GM12874 (cell line): Measurements from ENCODE around the gene CHST10.
A peak's percentile ranks its signal among the peaks of the same experiment; 100 is the strongest.

Source experiments
- CTCF ChIP-seq: IDR thresholded peaks from 2 replicates; pipeline ENCODE4 v1.5.1; 2011; ENCODE audit warnings: low read depth, mild to moderate bottlenecking, control low read depth, low read length, moderate library complexity; ENCODE audit not compliant: insufficient read depth

CHST10 gene

GRCh38 chr2:100392715-100393114, 24.8 kb downstream of the CHST10 start:
- TF ChIP-seq CTCF, result no peak

- TF ChIP-seq CTCF, result no peak
These were observed 25.5 kb downstream of the CHST10 start for GRCh38 chr2:100391735-100392515.

GRCh38 chr2:100390001-100390940, 27.2 kb downstream of the CHST10 start:
- no peak for TF ChIP-seq CTCF

GRCh38 chr2:100388703-100389102, 28.8 kb downstream of the CHST10 start:
- no peak for TF ChIP-seq CTCF

- TF ChIP-seq CTCF, result no peak
These were observed 33.5 kb downstream of the CHST10 start for GRCh38 chr2:100383954-100384353.

GRCh38 chr2:100383306-100383705, 34.2 kb downstream of the CHST10 start:
- TF ChIP-seq CTCF, result no peak

- peak; percentile 86 for TF ChIP-seq CTCF
These were observed 36.2 kb downstream of the CHST10 start for GRCh38 chr2:100381240-100381639.
